NCI-H446 treated with DMSO at 0.1 percent for 48 hours (cell line): ENCODE data around the gene NRCAM.
A peak's percentile ranks its signal among the peaks of the same experiment; 100 is the strongest.
"Not testable (repeated sequence)": the region's sequence is repeated elsewhere in the genome, so short reads cannot be mapped to it uniquely, and the experiment has no call there.

ENCODE experiments used
- DNase-seq: peaks from one replicate; lab custom pipeline; 2025; lab: John Stamatoyannopoulos, UW

The NRCAM gene

DNA sequence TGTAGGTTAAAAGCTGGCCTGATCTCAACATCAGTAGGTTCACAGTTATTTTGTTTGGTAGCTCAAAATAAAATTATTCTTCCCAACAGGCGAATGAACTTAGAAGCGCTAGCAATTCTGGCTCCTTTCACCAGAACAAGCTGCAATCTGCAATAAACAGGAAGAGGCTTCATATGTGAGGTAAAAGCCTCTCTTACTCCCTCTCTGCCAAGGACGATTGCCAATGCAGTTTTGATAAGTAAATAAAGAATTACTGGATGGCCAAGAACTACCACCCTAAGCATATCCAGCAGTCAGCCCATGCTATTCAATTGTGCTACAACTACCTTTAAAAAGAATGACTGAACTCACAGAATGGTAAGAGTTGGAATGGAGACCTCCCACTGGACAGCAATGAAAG lies 176.1 kb downstream of the NRCAM start:
- peak; percentile 35 for DNase-seq

DNA sequence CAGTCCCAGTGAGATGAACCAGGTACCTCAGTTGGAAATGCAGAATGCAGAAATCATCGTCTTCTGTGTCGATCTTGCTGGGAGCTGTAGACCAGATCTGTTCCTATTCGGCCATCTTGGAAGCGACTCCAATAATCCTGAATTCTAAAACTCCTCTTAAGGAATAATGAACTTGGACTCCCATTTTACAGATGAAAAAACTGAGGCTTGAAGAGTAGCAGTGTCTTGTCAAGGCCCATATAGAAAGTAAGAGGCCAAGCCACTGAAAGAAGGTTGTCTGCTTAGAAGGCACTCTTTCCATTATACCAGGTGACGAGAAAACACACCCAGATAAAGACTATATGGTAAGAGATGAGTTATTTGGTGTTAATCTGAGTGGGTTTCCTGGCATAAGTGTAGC lies 177.5 kb downstream of the NRCAM start:
- DNase-seq = no peak

DNA sequence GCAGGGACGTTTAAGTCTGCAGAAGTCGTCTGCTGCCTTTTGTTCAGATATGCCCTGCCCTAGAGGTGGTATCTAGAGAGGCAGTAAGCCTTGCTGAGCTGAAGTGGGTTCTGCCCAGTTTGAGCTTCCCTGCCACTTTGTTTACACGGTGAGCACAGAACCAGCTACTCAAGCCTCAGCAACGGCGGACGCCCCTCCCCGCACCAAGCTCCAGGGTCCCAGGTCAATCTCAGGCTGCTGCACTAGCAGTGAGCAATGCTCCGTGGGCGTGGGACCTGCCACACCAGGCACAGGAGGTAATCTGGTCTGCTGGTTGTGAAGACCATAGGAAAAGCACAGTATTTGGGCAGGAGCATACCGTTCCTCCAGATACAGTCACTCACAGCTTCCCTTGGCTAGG lies 178.0 kb downstream of the NRCAM start:
- DNase-seq = no peak

DNA sequence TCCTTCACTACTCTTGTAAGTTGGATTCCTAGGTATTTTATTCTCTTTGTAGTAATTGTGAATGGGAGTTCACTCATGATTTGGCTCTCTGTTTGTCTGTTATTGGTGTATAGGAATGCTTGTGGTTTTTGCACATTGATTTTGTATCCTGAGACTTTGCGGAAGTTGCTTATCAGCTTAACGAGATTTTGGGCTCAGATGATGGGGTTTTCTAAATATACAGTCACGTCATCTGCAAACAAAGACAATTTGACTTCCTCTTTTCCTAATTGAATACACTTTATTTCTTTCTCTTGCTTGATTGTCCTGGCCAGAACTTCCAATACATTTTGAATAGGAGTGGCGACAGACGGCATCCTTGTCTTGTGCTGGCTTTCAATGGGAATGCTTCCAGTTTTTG lies 181.8 kb downstream of the NRCAM start:
- not testable (repeated sequence) for DNase-seq

DNA sequence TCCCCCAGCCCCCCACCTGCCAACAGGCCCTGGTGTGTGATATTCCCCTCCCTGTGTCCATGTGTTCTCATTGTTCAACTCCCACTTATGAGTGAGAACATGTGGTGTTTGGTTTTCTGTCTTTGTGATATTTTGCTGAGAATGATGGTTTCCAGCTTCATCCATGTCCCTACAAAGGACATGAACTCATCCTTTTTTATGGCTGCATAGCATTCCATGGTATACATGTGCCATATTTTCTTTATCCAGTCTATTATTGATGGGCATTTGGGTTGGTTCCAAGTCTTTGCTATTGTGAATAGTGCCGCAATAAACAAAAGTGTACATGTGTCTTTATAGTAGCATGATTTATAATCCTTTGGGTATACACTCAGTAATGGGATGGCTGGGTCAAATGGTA lies 183.3 kb downstream of the NRCAM start:
- not testable (repeated sequence) for DNase-seq

DNA sequence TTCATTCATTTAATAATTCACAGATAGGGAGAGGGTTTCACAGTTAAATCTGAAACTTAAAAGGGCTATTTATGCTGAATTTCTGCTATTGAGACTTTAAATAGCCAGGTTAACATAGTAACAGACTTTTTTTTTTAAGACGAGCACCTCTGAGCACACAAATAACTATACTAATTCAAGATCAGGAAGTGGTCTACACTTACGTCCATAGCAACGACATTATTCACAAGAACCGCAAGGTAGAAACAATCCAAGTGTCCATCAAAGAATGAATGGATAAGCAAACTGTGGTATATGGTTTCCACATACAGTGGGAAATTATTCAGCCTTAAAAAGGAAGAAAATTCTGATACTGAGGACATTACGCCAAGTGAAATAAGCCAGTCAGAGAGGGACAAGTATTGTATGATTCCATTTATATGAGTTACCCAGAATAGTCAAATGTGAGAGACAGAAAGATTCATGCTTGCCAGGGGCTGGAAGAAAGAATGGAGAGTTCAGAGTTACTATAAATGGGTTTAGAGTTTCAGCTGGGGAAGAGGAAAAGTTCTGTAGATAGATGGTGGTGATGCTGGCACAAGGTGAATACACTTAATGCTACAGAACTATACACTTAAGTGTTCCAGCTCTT lies 185.7 kb downstream of the NRCAM start:
- no peak for DNase-seq

DNA sequence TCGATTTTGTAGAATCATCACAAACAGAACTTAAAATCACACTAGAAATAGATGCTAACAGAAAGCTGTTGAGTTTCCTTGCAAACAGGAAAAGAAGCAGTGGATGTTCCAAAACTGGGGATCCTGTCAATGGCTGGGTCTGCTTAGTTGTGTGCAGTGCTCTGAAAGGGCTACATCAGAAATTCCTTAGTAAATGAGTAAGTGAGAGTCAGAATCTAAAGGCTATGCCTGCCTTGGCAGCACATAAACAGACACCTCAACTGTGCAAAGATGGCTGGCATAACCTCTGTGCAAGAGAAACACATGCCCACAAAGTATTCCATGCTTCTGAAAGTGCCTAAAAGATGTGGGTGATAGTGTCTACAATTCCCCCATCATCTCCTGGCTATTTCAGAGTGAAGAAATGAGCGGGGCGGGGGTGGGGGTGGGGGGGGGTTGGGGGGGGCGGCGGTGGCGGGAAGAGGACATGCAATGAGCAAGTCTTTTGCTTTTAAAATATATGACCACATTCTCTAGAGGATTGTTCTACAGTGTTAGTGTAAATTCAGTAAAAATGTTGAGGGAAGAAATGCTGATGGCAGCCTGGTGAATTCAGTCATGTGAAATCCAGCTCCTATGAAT lies 187.9 kb downstream of the NRCAM start:
- no peak for DNase-seq

DNA sequence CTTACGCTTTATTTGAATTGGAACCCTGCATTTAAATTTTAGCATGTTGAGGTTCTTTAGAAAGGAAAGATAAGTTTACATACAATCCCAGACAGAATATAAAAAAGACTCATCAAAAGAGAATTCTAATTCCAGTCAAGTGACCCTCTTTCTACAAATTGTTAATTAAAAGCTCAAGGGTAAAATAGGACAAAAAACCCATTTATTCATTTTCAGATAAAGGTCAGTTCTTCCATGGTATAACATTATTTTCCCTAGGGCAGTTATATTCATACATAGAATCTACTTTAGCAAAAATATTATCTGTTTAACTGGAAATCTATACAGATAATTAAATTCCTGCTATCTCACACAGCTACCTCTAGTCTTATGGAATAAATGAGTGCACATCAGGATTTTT lies 188.6 kb downstream of the NRCAM start:
- DNase-seq = no peak

DNA sequence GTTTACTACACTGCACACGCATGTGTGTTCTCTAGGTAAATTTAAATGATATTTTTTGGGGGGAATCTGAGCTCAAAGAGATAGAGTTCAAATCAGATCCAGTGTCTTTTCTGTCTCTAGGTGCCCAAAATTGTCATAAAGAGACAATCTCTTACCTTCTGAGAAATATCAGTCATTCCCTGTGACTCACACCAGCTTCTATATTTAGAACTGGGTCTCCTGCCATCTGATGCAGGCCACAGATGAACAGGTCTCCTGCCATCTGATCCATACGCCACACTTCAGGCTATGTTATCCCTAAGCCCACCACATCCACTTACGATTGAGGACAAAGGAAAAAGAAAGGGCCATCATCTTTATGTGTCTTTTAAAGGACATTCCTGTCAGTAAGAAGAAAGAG lies 189.7 kb downstream of the NRCAM start:
- no peak for DNase-seq

DNA sequence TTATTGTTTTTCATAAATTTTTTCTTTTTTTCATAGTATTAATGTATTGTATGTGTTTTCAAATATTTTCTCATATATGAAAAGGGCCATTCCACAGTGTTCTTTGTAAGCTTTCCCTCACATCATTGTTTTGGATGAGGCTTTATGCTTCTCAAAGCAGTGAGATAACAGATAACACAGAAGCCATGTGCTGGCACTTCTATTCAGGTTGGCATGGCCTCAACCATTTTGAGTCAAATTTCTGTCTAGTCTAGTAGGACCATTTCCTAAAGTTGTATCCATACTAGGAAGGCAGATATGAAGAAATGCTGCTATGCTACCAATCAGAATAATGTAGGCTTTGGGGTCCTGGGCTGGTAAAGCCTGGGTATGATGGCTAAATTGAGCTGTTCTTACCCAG lies 190.2 kb downstream of the NRCAM start:
- DNase-seq = no peak

DNA sequence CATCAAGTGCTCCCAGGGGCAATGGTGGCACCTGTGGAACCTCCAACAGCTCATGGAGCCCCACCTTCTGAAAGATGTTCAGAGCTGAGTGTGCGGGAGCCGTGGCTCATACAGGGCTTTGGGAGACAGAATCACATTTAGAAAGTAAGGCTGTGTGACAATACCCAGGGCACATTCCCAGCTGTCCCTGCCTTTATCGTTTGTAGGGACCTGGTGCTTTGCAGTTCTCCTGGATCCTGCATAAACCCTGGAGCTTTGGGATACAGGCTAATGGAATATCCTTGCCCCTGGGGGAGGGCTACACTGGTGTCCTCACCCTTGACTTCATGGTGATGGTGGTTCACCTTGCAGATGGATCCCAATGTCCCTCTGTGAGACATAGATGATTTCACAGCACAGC lies 191.2 kb downstream of the NRCAM start:
- DNase-seq = no peak

DNA sequence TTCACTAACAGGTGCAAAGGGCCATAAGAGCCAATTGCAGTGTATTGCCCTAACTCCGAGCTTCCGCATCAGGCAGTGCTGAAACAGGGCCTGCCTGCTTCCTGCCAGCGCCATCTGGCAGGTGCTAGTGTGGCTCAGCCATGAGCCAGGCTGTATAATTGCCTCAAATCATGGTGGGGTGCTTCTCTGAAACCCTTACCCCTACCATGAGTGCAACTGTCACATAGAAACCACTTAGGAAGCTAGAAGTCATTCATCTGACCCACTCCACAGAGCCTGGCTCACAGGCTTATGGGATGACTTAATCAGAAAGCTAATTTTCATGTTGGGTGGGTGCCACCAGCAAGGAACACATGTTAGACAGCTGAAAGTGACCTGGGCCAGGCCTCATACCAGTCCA lies 192.8 kb downstream of the NRCAM start:
- DNase-seq = peak; percentile 16

DNA sequence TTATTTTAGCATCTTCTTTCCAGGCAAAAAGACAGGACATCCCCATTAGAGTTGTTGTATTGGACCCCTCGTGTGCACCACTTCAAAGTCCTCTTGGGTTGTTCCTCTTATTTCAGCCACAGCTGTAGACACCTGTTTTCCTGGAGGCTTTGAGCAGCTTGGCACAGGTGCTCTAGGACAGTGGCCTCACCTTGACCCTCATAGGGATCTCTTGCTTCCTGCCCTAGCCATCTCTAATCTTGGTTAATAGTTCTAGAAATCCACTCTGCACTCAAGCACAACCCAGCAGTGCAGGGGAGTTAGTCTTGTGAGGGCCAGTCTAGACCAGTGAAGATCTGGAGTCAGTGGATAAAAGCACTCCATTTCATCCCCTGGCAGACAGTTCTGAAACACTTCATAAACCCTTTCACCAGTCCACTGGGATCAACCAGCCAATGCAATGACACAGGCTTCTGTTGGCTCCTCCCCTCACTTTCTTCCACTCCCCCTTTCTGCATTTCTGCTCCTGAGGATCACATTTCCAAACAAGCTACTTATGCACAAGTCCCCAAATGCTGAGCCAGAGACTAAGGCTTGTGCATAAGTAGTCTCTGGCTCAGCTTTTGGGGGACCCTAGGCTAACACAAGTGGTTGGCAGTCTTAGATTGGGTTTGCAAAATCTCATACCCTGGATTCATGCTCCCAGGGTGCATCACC lies 194.5 kb downstream of the NRCAM start:
- no peak for DNase-seq

DNA sequence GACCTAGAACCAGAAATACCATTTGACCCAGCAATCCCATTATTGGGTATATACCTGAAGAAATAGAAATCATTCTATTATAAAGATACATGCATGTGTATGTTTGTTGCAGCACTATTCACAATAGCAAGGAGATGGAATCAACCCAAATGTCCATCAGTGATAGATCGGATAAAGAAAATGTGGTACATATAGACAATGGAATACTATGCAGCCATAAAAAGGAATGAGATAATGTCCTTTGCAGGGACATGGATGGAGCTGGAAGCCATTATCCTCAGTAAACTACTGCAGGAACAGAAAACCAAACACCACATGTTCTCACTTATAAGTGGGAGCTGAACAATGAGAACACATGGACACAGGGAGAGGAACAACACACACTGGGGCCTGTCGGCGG lies 196.8 kb downstream of the NRCAM start:
- not testable (repeated sequence) for DNase-seq

DNA sequence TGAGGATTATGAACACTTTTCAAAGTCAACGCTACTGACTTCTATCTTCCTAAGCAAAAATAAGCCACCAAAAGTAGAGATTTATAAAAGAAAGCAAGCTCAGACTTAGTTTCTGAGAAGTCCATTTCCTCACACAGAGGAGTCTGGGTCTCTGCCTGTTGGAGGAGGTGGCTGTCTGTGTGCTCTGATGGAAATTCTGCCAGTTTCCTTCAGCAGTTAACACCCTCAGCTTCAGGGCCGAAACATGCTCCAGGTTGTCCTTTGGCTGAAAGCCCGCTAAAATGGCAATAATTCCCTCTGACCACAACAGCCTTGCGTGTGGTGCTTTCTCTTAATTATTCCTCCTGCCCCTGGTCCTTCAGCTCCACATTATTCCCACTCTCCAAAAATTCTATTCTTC lies 198.3 kb downstream of the NRCAM start:
- DNase-seq = no peak

DNA sequence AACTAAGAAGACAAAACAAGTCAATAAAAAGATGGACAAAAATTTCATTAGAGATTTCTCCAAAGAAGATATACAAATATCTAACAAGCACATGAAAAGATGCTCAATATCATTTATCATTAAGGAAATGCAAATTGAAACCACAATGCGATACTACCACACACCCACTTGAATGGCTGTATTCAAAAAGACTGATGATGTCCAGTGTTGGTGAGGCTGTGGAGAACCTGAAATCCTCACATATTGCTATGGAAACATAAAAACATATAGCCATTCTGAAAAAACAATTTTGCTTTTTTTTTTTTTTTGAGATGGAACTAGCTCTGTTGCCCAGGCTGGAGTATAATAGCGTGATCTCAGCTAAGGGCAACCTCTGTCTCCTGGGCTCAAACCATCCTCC lies 202.0 kb downstream of the NRCAM start:
- DNase-seq = no peak

DNA sequence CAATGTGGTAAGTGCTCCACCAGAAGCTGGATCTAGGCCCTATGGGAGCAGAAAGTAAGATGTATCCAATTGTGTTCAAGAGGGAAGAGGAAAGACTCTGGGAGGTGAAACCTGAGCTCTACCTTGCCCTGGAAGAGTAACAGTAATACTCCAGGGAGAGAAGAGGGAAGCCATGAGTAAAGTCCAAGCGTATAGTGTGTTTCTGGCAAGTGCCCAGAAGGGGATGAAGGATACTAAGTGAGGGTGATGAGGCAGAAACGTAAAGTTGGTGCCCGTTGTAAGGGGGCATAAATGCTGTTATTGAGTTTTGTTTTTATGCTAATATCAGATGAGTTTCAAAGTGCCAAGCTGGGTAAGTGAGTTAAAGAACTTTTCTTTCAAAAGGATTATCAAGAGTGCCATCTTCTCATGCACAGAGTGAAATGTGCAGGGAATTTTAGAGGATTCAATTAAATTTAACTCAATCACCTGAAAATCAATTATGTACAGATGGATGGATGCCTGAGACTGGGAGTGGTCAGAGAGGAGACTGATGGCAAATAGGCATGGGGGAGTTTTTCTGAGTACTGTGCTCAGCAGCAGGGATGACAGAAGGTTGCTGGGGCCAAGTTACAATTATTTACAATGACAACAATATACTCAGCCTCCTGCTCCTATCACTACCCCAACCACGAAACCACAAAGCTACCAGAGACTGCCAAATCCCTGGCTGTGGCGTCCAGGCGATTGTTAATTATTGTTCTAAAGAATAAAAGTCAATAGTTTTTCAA lies 202.8 kb downstream of the NRCAM start:
- no peak for DNase-seq

DNA sequence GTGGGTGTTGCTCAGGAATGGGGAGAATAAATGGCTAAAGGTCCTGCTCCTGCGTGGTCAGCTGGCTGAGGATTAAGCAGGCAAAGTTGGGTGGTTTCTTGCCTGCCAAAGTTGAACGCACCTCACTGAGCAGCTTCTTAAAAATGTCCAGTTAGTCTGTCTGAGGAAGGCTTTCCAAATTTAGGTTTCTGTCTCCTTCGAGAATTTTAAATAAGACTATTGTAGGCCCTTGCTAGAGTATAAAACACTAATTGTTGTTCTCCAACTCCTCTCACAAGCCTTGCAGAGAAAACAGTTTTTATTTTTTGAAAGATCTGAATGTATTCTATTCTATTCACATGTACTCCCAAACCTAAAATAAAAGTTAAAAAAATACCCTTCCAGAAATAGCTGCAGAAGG lies 204.1 kb downstream of the NRCAM start:
- no peak for DNase-seq

DNA sequence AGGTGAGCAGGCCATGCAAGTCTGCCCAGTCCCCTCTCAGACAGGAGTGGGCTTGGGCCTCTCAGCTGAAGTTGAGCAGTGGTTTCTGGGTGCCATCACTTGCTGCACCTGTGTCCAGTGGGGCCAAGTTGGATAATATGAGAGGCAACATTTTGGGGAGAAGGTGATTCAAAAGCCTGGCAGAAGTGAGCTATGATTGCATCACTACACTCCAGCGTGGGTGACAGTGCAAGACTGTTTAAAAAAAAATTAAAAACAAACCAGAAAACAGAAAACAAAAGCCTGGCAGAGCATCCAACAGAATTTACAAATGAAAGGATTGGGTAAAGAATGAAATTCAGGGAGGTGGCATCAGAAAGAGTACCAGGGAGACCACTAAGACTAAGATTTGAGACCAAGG lies 204.5 kb downstream of the NRCAM start:
- DNase-seq = no peak

DNA sequence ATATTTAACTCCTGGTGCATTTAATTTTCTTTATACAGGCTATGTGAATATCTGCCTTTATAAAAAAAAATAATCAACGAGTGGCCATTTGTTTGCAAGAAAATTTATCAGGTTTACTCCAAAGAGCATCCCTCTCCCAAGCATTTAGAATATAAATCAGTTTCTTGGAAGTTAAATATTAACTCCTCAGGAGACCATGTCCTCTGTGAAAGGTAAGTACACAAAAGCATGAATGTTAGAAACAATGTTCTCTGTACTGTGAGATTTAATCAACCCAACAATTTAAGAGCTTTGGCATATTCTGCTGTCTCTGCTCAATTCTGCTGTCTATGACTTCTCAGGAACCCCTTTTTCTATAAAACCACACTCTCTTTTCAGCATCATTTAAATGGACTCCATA lies 206.8 kb downstream of the NRCAM start:
- no peak for DNase-seq

DNA sequence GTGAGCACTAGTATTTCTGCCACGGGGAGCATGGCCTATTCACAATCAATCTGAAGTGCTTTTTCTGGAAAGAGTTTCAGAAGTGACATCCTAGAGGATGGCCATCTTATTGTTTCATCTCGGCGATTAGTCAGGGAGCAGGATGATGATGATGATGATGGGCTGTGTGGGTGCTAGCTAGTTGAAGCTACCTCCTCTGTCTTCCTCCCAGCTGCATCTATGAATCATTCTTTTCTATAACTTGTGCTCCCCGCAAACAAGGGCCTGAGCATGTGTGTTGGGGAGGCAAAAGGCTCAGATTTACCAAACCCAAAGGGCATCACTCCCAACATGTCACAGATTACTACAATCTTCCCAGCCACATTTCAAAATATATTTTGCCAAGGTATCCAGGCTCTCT lies 207.4 kb downstream of the NRCAM start:
- DNase-seq = no peak

DNA sequence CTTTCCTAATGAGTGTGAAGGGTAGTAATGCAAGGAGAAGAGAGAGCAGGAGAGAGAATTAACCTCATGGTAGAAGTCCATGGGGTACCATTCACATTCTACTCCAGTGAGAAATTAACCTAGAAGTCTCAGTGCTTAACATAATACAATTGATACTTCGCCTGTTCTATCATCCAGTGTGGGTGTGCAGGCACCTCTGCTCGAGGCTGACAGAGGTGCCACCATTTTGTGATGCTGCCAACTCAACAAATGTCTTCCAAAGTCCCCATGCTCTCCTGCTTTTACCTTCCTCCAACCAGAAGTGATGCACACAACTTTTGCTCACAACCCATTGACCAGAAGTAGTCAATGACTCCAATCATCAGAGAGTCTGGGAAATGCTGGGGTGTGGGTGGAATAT lies 207.8 kb downstream of the NRCAM start:
- no peak for DNase-seq

DNA sequence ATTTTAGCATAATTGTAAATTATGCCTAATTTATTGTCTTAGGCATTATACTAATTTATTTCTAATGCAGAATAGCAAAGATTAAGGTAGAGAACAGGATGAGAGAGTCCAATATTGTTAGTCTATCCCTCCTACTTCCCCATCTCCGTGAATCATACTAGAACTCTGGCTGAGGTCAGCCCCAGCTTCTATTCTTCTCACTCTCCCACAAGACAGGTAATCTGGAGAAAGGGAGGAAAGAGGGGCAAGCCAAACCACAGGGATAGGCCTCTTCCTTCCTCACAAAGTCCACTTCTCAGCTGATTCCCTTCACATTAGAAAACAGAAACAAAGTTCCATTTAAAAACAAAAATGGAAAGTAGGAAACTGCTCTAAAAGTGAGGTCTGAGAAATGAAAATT lies 208.6 kb downstream of the NRCAM start:
- DNase-seq = no peak
